Prostate gland (tissue), 2 donors: ENCODE data around the gene CCR6. TPM values are rescaled to one million over a fixed set of nuclear protein-coding genes. Genes with fewer than 3 reads are reported as not detected.

Experiments
- DNase-seq: peaks from one replicate; pipeline ENCODE4 v3.0.0-alpha.2; 2019; ENCODE audit warnings: low spot score
- H3K27ac ChIP-seq, 2 donors: fragments of 200-600 bp; sonication (generic); 2 replicates each; pipeline ENCODE4 v1.5.1; 2017 to 2019
- H3K27me3 ChIP-seq: fragments of 200-600 bp; sonication (generic); replicated peaks from 2 replicates; pipeline ENCODE4 v1.5.1; 2019; ENCODE audit not compliant: insufficient read depth
- H3K36me3 ChIP-seq, 2 donors: fragments of 200-600 bp; sonication (generic); 1 replicate in 1 of 2; 2 replicates in 1 of 2; pipeline versions ENCODE4 v1.5.1 to v1.8.1; 2017 to 2019
- H3K4me1 ChIP-seq: fragments of 200-600 bp; sonication (generic); replicated peaks from 2 replicates; pipeline ENCODE4 v1.5.1; 2019
- H3K4me3 ChIP-seq, 2 donors: fragments of 200-600 bp; sonication (generic); 2 replicates each; pipeline ENCODE4 v1.5.1; 2017 to 2019
- H3K9me3 ChIP-seq: fragments of 200-600 bp; sonication (generic); 2 replicates; pipeline ENCODE4 v1.5.1; 2017
- POLR2A ChIP-seq: fragments of 450-650 bp; IDR thresholded peaks from one replicate; pipeline ENCODE4 v1.6.1; 2016; ENCODE audit warnings: antibody characterized with exemption, mild to moderate bottlenecking
- POLR2AphosphoS5 ChIP-seq: sonication (generic); formaldehyde crosslinking; IDR thresholded peaks from one replicate; pipeline ENCODE4 v1.6.1; 2017; ENCODE audit warnings: antibody characterized with exemption
- WGBS: methylation state at CpG from one replicate; pipeline ENCODE4 v1.1.5; 2018; 5-methylcytosine and 5-hydroxymethylcytosine counted together
- intact Hi-C: fragments of 100-400 bp; cut with DNase I; formaldehyde crosslinking; loops from one replicate; pipeline ENCODE4 v1.14.2; 2022
- total RNA-seq, 2 donors: library from RNA; depleted of rRNA; stranded (reverse); fragments of >200 nt; gene quantifications; one replicate each; pipeline ENCODE4 v1.1.0, GENCODE V29; 2016
- TF ChIP-seq, protein P1 (sequence below), 4 experiments: fragments of 200-600 bp in 2 of 4; fragments of 450-650 bp in 2 of 4; sonication (generic) in 2 of 4; IDR thresholded peaks; 1 replicate in 3 of 4; 2 replicates in 1 of 4; pipeline ENCODE4 v1.5.1; 2016 to 2019; ENCODE audit warnings: antibody characterized with exemption in 4 of 4, mild to moderate bottlenecking in 2 of 4, moderate library complexity in 2 of 4

Gene CCR6
- total RNA-seq, 2 donors from 2014 or later: not detected

DNA sequence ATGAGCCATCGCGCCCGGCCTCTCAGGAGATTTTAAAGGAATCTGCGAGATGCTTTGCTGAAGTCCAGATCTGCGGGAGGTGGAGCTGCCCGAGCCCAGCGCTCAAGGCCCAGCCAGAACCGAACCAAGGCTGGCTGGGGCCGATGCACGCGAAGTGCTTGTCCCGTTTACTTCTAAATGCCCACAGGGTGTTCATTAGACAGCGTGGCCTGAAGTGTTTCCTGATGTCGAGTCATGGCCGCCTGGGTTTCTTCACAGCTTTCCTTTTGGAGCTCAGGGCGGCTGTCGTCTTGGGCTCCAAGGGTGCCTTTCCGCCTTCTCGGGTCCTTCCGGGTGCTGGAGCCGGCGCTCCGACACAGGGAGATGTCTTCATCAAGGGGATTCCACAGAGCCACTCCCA, 25.1 kb upstream of the CCR6 start:
- TF ChIP-seq, protein P1, sequence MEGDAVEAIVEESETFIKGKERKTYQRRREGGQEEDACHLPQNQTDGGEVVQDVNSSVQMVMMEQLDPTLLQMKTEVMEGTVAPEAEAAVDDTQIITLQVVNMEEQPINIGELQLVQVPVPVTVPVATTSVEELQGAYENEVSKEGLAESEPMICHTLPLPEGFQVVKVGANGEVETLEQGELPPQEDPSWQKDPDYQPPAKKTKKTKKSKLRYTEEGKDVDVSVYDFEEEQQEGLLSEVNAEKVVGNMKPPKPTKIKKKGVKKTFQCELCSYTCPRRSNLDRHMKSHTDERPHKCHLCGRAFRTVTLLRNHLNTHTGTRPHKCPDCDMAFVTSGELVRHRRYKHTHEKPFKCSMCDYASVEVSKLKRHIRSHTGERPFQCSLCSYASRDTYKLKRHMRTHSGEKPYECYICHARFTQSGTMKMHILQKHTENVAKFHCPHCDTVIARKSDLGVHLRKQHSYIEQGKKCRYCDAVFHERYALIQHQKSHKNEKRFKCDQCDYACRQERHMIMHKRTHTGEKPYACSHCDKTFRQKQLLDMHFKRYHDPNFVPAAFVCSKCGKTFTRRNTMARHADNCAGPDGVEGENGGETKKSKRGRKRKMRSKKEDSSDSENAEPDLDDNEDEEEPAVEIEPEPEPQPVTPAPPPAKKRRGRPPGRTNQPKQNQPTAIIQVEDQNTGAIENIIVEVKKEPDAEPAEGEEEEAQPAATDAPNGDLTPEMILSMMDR (IDR thresholded peaks at IDR 0.05): no peak
- TF ChIP-seq POLR2AphosphoS5 (no peak), POLR2A (no peak)
- no peak overlapping the region for H3K4me3 ChIP-seq
- intact Hi-C loops: no loop called here
- H3K36me3 ChIP-seq: no peaks in the 10 kb centered on the region
- no peaks in the 10 kb centered on the region for H3K9me3 ChIP-seq
- no peak for DNase-seq
- no peaks in the 10 kb centered on the region for H3K27me3 ChIP-seq
- 96% methylated on average over 23 of the region's 23 CpGs for WGBS
- no peaks in the 10 kb centered on the region for H3K4me1 ChIP-seq
- no peak overlapping the region for H3K27ac ChIP-seq

DNA sequence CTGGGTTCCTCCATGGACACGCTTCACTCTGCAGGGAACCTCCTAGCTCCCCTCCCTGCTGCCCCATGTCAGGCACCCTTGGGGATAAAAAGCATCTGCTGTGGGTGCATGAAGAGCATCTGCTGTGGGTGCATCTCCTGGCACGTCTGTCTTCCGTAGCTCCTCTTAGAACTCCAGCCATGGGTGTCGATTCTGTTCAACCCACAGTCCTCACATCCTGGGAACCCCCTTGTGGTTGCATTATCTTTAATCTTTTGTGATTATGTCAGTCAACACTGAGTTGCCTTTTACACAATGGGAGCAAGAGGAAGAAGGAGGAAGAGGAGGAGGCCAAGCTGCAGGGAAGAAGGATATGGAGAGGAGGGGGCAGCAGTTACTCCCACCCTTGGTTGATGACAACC, 24.1 kb upstream of the CCR6 start:
- H3K27me3 ChIP-seq: no peaks in the 10 kb centered on the region
- intact Hi-C loops: no loop called here
- H3K4me3 ChIP-seq: no peak overlapping the region
- no peaks in the 10 kb centered on the region for H3K9me3 ChIP-seq
- H3K36me3 ChIP-seq: no peaks in the 10 kb centered on the region
- H3K4me1 ChIP-seq: no peaks in the 10 kb centered on the region
- H3K27ac ChIP-seq: no peak overlapping the region
- DNase-seq: no peak
- 68% methylated on average over 4 of the region's 4 CpGs for WGBS
- TF ChIP-seq POLR2A: no peak
- TF ChIP-seq POLR2AphosphoS5: no peak
- TF ChIP-seq, protein P1 (IDR thresholded peaks at IDR 0.05): no peak

DNA sequence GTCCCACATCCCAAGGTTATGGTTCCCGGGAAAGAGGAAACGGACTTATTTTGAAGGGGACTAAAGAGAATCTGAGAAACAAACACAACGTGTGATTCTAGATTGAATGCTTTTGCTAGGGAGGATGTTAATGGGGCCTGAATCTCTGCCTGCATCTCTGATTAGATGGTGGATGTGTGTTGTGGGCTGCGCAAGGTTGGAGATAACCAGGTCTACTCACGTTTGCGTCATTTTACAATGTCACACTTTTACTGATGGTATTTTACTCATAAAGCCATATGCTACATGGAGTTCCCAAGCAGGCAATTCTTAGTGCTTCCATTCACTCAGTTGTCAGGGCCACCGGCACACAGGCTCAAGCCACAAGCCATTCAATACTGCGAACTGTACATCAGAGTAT, 23.2 kb upstream of the CCR6 start:
- TF ChIP-seq POLR2A (no peak), POLR2AphosphoS5 (no peak)
- TF ChIP-seq, protein P1 (IDR thresholded peaks at IDR 0.05): no peak
- H3K27ac ChIP-seq: no peak overlapping the region
- H3K4me1 ChIP-seq: no peaks in the 10 kb centered on the region
- H3K9me3 ChIP-seq: no peaks in the 10 kb centered on the region
- H3K36me3 ChIP-seq: no peaks in the 10 kb centered on the region
- no peak for DNase-seq
- intact Hi-C loops: no loop called here
- no peaks in the 10 kb centered on the region for H3K27me3 ChIP-seq
- H3K4me3 ChIP-seq: no peak overlapping the region
- WGBS: 91% methylated on average over 8 of the region's 8 CpGs

DNA sequence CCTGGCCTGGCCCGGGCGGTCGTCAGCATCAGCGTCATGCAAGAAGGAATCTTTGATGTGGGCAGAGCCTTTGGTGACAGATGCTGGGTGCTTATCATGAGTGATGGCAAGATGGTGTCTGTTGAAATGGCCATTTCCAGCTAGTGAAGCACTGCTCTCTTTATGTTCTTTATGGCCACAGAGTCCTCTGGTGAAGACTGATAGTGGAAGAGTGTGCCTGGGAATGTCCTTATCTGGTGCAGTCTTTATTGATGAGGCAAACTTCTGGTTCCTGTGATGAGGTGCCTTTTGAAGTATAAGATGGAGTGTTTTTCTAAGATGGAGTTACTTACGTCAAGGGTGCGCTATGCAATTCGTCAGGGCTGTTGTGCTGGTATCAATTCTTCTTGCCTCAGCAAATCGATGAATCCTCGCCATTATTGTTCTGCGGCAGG, 22.6 kb upstream of the CCR6 start:
- Histone ChIP-seq H3K4me3 (no peak overlapping the region), H3K27me3 (no peaks in the 10 kb centered on the region), H3K27ac (no peak overlapping the region), H3K4me1 (no peaks in the 10 kb centered on the region), H3K9me3 (no peaks in the 10 kb centered on the region), H3K36me3 (no peaks in the 10 kb centered on the region)
- TF ChIP-seq POLR2A: no peak
- TF ChIP-seq POLR2AphosphoS5: no peak
- TF ChIP-seq, protein P1 (IDR thresholded peaks at IDR 0.05): no peak
- intact Hi-C loops: no loop called here
- WGBS: 76% methylated on average over 10 of the region's 10 CpGs
- DNase-seq: no peak

DNA sequence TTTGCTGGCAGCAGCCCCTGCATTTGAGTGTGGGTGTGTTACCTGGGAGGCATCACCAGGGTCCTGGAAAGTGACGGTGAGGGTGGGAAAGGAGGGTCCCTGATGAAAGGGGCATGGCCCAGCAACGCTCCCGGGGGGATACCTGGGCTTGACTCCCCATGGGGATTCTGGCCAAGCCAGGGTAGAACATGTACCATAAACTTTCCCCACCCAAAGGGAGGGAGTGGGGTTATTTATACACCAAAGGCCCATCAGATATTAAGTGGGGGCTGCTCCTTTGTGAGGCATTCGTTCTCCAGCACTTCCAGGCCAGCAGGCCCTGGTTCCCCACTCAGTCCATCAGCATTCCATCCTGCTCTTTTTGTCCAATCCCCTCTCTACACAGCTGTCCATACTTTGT, 20.6 kb upstream of the CCR6 start:
- H3K36me3 ChIP-seq: no peaks in the 10 kb centered on the region
- no peak overlapping the region for H3K27ac ChIP-seq
- DNase-seq: no peak
- TF ChIP-seq POLR2AphosphoS5 (no peak), POLR2A (no peak)
- TF ChIP-seq, protein P1 (IDR thresholded peaks at IDR 0.05): no peak
- H3K27me3 ChIP-seq: no peaks in the 10 kb centered on the region
- no peaks in the 10 kb centered on the region for H3K9me3 ChIP-seq
- intact Hi-C loops: no loop called here
- H3K4me3 ChIP-seq: no peak overlapping the region
- WGBS: 65% methylated on average over 4 of the region's 4 CpGs
- no peaks in the 10 kb centered on the region for H3K4me1 ChIP-seq
